T follicular helper cell (primary cell): ENCODE measurements around the gene PXK.
"Not testable (repeated sequence)": the region's sequence is repeated elsewhere in the genome, so short reads cannot be mapped to it uniquely, and the experiment has no call there.

Experiments used
- DNase-seq: peaks from one replicate; pipeline ENCODE4 v3.0.0-alpha.2; 2020; ENCODE audit warnings: low read depth

Gene PXK

DNA sequence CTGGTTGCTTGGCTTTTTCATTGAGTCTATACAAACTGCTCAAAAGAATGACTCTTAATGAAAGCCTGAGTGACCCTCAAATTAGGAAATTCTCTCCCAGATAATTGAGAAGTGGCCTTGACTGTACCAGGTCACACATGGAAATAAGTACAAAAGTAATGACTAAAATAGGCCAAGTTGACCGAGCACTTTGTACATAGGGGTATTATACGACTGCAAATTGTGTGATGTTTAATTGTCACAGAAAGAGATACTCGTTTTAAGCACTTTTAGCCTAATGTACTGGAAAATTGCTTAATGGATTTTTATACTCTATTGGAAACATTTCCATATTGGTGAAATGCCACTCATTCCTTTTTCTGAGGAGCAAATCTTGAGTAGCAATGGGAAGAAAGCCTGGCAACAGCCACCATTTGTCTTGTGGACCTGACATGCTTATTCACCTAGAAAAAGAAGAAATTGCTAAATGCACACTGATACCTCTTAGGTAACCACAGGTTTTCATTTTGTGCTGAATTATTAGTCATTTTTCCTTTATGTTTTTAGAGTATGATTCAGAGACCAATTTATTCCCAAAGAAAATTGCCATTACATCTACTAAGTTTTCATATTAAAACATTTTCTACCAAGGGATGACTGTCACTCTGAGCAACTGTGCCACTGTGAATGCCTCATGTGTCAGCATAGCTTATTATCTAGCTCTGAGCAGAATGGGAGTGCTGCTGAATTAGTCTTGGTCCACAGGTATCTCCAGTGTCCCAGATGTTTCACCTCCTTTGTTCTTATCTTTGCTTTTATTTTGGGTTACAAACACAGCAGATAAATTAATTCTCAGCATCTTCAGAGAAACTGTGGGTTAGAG lies 8.9 kb upstream of the PXK start:
- DNase-seq: no peak

- no peak for DNase-seq
These were observed 8.0 kb upstream of the PXK start for GRCh38 chr3:58324391-58325390.

DNA sequence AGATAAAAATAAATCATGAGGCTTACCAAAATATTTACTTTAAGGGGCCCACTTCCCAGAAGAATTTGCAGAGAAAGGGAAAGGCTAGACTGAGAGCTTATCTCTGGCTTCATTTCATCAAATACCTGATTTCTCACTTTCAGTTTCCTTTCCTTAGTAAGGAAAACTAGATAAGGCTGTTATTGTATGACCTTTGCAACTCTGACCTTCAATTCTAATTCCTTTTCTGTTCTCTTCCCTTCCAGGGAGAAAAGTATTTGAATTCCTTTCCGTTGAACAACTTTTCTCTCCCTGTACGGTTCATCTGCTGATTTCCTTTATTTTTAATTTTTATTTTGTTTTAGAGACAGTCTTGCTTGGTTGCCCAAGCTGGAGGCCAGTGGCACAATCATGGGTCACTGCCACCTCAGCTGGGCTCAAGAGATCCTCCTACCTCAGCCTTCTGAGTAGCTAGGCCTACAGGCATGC lies 7.1 kb upstream of the PXK start:
- DNase-seq: no peak

GRCh38 chr3:58326267-58326900 lies 6.3 kb upstream of the PXK start:
- no peak for DNase-seq

GRCh38 chr3:58329150-58329921 lies 3.4 kb upstream of the PXK start:
- no peak for DNase-seq

DNA sequence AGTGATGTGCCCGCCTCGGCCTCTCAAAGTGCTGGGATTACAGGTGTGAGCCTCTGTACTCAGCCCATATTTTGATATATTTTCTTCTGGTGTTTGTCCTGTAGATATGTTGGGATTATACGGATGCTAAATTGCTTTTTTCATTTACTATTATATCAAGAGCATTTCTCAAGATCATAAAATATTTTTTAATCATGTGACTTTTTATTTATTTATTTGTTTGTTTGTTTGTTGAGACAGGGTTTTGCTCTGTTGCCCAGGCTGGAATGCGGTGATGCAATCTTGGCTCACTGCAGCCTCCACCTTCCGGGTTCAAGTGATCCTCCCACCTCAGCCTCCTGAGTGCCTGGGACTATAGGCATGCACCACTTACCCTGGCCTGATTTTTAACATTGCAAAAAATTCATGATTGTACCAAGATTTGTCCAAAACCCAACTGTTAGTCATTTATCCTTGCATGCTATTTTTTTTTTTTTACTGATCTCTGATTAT lies 2.7 kb upstream of the PXK start:
- DNase-seq: no peak

GRCh38 chr3:58331593-58332152 lies 1.0 kb upstream of the PXK start:
- DNase-seq: no peak

- no peak for DNase-seq
These were observed 717 bp downstream of the PXK start for GRCh38 chr3:58333206-58334012.

- DNase-seq: no peak
These were observed 1.3 kb downstream of the PXK start for GRCh38 chr3:58334013-58334321.

DNA sequence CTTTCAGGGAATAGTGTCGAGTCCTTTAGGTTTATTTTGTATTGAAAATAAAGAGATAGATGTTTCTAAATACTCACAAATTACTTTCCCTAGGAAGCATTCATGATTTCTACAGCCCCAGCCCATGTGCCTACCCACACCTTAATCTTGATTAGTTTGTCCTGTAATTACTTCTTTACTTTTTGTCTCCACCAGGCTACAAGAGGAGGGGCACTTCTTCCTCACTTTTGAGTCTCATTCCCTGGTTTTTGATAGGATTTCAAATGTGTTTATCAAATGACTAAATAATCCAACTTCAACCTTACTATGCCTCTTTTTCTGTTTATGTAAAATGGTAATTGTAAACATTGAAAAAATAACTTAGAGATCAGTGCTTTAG lies 1.8 kb downstream of the PXK start:
- DNase-seq: no peak

DNA sequence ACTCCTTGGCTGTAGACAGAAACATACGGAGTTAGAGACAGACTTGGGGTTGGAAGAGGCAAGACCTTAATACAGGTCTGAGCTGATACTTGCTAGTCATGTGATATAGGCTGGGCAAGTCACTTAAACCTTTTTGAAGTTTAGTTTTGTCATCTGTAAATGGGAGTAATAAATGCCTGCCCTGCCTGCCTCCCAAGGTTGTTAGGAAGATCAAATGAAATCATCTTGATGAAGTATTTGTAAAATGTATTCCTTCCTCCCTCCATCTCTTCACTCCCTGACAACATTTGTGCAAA lies 2.9 kb downstream of the PXK start:
- DNase-seq: no peak

GRCh38 chr3:58336135-58336882 lies 3.6 kb downstream of the PXK start:
- no peak for DNase-seq

- DNase-seq: no peak
These were observed 4.5 kb downstream of the PXK start for GRCh38 chr3:58337190-58337589.

DNA sequence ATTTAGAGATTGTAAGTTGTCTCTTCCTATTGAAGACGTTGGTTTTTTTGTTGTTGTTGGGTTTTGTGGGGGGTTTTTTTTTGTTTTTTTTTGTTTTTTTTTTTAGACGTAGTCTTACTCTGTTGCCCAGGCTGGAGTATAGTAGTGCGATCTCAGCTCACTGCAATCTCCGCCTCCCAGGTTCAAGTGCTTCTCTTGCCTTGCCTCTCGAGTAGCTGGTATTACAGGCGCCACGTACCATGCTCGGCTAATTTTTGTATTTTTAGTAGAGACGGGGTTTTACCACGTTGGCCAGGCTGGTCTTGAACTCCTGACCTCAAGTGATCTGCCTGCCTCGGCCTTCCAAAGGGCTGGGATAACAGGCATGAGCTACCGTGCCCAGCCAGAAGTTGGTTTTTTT lies 6.5 kb downstream of the PXK start:
- DNase-seq: not testable (repeated sequence)

- no peak for DNase-seq
These were observed 8.0 kb downstream of the PXK start for GRCh38 chr3:58340594-58341244.

- no peak for DNase-seq
These were observed 8.7 kb downstream of the PXK start for GRCh38 chr3:58341376-58341775.

DNA sequence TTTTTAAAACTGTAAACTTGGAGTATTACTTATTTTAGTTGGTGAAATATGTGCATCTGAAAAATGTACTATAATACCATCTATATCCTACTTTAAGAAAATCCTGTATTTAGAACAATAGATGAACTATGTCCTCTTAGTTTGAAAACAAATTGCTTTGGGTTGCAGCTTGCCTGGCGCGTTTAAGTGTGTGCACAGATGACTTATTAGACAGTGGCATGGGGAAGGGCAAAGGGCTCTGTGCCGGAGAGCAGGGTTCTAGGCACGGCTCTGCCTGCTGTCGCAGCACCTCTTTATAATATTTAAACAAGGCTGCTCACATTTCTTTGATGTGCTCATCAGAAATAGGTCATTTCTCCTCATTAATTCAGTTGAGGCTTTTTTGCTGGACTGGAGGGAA lies 10.0 kb downstream of the PXK start:
- no peak for DNase-seq

DNA sequence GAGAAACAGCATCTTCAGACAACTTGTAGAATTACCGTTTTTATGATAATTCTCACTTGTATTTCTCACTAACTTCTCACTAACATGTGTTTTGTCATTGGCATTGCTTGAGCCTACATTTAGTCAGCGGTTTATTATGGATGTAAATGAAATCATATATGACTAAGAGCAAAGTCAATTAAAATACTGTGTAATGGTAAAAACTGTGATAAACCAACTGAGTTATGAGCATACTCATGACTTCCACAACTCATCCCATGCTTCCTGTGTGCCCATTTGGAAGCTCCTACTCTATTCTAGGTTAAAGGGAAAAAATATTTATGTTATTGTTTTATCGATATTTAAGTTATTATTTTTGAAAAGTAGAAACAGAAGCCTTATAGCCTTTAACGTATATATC lies 12.8 kb downstream of the PXK start:
- DNase-seq: no peak

GRCh38 chr3:58346368-58346767 lies 13.7 kb downstream of the PXK start:
- no peak for DNase-seq
